Lower lobe of right lung (tissue), 2 donors: Measurements from ENCODE around the gene RASSF5. TPM values are rescaled to one million over a fixed set of nuclear protein-coding genes. Genes with fewer than 3 reads are reported as not detected.

ENCODE experiments used
- ATAC-seq, 2 donors: fragments of 200-7000 bp; cut with Tn5 transposase; one replicate each; pipeline ENCODE4 v1.9.1; 2020 to 2022; ENCODE audit warnings: mild to moderate bottlenecking in 2 of 2, moderate library complexity in 2 of 2
- DNase-seq: peaks from one replicate; pipeline ENCODE4 v3.0.0-alpha.2; 2020
- H3K27ac ChIP-seq: fragments of 200-600 bp; one replicate; pipeline ENCODE4 v1.8.0; 2022
- H3K27me3 ChIP-seq: fragments of 200-600 bp; one replicate; pipeline ENCODE4 v1.8.0; 2022; ENCODE audit warnings: low read depth
- H3K36me3 ChIP-seq: fragments of 200-600 bp; one replicate; pipeline ENCODE4 v1.8.0; 2022; ENCODE audit warnings: mild to moderate bottlenecking
- H3K4me1 ChIP-seq: fragments of 200-600 bp; one replicate; pipeline ENCODE4 v1.8.0; 2022
- H3K4me3 ChIP-seq: fragments of 200-600 bp; one replicate; pipeline ENCODE4 v1.8.0; 2022; ENCODE audit warnings: mild to moderate bottlenecking
- H3K9me3 ChIP-seq: fragments of 200-600 bp; one replicate; pipeline ENCODE4 v1.8.0; 2022
- intact Hi-C: fragments of 100-400 bp; cut with DNase I; formaldehyde crosslinking; loops from one replicate; pipeline ENCODE4 v1.11.0; 2022
- total RNA-seq: library from RNA; stranded (reverse); fragmentation: NEBNext Ultra II Directional; extraction: Animal tissue kit (Norgen Biotek cat#: 25700); gene quantifications from one replicate; pipeline ENCODE4 v1.2.1, GENCODE V29; 2021
- TF ChIP-seq, protein P1 (sequence below): fragments of 200-600 bp; IDR thresholded peaks from one replicate; pipeline ENCODE4 v1.8.0; 2022; ENCODE audit warnings: antibody characterized with exemption, mild to moderate bottlenecking
- donor health status: DM: no; HTN: yes; CAD: no; lungs with severe emphysema.

RASSF5 gene
- total RNA-seq, 1 donor from 2014 or later: 48.2 TPM

DNA sequence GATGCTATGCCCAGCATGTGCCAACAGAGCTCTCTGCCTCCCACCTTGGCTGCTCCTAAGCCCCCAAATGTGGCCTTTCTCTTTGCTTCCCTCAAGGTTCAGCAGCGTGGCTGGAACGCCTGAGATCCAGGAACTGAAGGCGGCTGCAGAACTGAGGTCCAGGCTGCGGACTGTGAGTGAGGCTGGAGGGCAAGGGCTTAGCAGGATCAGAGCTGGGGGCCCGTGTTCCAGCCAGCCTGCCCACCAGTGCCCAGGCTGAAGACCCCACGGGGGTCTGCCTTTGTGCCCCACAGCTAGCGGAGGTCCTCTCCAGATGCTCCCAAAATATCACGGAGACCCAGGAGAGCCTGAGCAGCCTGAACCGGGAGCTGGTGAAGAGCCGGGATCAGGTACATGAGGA, 22.4 kb upstream of the RASSF5 start:
- peaks cover 27% of the 10 kb centered on the region for H3K36me3 ChIP-seq
- H3K27ac ChIP-seq: no peak overlapping the region
- peaks cover 11% of the 10 kb centered on the region for H3K4me1 ChIP-seq
- peak; percentile 25 for DNase-seq
- intact Hi-C loops: loop anchor here (10.0 kb wide), 1 partner anchor 100 kb away; no protein-coding TSS in a partner anchor
- TF ChIP-seq, protein P1, sequence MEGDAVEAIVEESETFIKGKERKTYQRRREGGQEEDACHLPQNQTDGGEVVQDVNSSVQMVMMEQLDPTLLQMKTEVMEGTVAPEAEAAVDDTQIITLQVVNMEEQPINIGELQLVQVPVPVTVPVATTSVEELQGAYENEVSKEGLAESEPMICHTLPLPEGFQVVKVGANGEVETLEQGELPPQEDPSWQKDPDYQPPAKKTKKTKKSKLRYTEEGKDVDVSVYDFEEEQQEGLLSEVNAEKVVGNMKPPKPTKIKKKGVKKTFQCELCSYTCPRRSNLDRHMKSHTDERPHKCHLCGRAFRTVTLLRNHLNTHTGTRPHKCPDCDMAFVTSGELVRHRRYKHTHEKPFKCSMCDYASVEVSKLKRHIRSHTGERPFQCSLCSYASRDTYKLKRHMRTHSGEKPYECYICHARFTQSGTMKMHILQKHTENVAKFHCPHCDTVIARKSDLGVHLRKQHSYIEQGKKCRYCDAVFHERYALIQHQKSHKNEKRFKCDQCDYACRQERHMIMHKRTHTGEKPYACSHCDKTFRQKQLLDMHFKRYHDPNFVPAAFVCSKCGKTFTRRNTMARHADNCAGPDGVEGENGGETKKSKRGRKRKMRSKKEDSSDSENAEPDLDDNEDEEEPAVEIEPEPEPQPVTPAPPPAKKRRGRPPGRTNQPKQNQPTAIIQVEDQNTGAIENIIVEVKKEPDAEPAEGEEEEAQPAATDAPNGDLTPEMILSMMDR: no peak
- H3K27me3 ChIP-seq: no peaks in the 10 kb centered on the region
- H3K9me3 ChIP-seq: no peaks in the 10 kb centered on the region
- ATAC-seq: no peak
- H3K4me3 ChIP-seq: no peak overlapping the region

DNA sequence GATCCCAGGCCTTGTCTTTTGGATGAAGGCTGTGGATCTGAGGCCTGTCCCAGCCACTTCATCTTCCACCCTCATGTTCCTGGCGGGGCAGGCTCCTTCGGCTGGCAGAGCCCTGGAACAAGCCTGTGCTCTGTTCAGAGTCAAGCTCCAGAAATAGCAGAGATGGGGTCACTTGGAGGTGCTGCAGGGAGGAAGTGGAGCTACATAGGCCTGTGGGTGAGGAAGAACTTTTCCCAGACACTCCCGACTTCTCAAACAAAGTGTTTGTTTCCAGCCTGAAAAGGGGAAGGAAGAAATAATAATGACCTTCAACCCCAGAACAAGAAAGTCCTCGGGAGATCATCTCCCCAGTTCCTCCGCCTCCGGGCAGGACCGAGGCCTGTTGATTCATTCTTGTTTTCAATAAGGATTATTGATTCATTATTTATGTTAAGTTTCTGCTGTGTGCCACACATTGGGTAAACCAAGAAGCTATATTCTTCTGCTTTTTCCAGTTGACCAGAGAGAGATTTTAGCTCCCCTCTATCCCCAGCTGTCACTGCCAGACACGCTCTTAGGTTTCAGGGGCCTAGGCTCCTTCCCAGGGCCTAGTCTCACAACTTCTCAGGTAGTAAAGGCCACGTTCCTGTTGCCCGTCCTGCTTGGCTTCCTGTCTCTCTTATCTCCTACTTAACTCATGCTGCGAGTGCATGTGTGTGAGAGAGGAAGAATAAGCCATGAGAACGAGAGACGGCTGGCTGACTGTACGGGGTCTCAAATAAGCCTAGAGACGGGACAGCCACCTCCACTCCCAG, 20.1 kb upstream of the RASSF5 start:
- ATAC-seq (peak in 1 of 2 donors; percentile 13), DNase-seq (peak; percentile 42)
- H3K27me3 ChIP-seq: no peaks in the 10 kb centered on the region
- peak overlapping the region; percentile 41 for H3K27ac ChIP-seq
- H3K4me3 ChIP-seq: no peak overlapping the region
- TF ChIP-seq, protein P1: no peak
- H3K9me3 ChIP-seq: no peaks in the 10 kb centered on the region
- H3K4me1 ChIP-seq: peaks cover 11% of the 10 kb centered on the region
- intact Hi-C loops: loop anchor here (10.0 kb wide), 1 partner anchor 98 kb away; no protein-coding TSS in a partner anchor
- peaks cover 36% of the 10 kb centered on the region for H3K36me3 ChIP-seq

DNA sequence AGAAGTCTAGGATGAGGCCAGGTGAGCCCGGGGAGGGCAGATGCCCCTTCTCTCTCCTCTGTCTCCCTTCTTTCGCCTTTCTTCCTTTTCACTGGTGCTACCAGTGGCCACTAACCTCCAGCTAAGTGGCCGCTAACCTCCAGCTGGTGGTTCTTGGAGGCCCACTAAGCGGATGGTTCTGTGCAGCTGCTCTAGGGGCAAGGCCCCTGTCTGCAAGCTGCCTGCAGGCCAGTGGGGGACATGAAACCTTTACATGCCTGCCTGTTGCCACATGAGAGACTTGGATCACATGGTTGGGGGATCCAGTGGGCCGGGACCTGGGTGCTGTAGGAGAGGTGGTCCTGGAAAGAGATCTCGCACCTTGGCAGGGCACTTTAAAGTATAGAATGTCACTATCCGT, 19.4 kb upstream of the RASSF5 start:
- peaks cover 11% of the 10 kb centered on the region for H3K4me1 ChIP-seq
- intact Hi-C loops: loop anchor here (10.0 kb wide), 1 partner anchor 97 kb away; no protein-coding TSS in a partner anchor
- H3K4me3 ChIP-seq: no peak overlapping the region
- no peak for ATAC-seq
- TF ChIP-seq, protein P1: no peak
- H3K27me3 ChIP-seq: no peaks in the 10 kb centered on the region
- no peak overlapping the region for H3K27ac ChIP-seq
- no peaks in the 10 kb centered on the region for H3K9me3 ChIP-seq
- H3K36me3 ChIP-seq: peaks cover 36% of the 10 kb centered on the region
- DNase-seq: no peak

DNA sequence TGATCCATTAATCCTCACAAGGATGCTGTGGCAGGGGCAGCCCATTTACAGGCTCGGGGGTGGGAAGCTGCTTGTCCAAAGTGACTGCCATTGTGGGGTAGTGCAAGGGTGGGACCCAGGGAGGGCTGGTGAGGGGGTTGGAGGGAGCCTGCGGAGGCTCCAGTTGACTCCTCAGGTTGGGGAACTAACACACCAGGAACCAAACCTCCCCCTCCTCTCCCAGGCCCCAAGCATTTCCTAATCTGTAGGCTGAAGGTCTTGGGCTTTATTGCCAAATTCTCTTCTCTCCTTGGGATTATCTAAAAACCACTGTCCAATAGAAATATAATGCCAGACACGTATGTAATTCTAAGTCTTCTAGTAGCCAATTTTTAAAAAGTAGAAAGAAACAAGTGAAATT, 18.9 kb upstream of the RASSF5 start:
- no peak overlapping the region for H3K4me3 ChIP-seq
- TF ChIP-seq, protein P1: no peak
- H3K36me3 ChIP-seq: peaks cover 36% of the 10 kb centered on the region
- no peak for ATAC-seq
- no peaks in the 10 kb centered on the region for H3K27me3 ChIP-seq
- no peak for DNase-seq
- H3K4me1 ChIP-seq: peaks cover 11% of the 10 kb centered on the region
- H3K9me3 ChIP-seq: no peaks in the 10 kb centered on the region
- no peak overlapping the region for H3K27ac ChIP-seq
- intact Hi-C loops: loop anchor here (10.0 kb wide), 1 partner anchor 96 kb away; no protein-coding TSS in a partner anchor

DNA sequence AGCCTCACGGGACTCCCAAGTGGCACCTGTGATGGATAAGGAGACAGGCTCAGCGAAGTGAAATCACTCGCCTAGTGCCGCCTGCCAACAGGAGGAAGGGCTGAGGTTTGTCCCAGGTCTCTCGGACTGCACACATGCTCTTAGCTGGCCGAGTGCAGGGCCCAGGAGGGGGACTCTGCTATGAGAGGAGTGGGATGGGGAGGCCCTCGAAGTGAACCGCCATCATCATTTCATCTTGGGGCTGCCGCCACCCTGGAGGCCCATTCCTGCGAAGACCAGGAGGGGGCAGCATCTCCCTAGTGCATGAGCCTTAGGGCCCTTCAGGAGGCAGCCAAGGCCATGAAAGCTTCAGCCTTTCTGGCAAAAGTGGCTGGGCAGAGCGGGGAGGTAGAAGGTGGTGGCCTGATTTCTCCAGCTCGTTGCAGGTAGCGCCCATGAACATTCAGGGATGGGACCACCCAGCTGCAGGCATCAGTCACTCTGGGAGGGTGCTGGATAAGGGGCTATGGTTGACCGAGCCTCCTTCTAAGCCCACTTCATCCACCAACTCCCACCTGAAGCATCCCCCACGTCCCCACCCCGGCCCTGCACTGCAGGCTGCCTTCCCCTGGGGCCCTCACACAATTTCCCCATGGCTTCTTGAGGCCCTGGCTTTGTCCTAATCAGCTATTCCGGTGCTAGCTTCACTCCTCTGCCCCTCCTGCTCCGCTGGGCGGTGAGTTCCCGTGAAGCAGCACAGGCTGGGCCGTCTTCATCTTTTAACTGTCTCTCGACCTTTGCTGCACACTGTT, 17.2 kb upstream of the RASSF5 start:
- intact Hi-C loops: loop anchor here (10.0 kb wide), 1 partner anchor 95 kb away; no protein-coding TSS in a partner anchor
- TF ChIP-seq, protein P1: peak; percentile 94
- Histone ChIP-seq H3K9me3 (no peaks in the 10 kb centered on the region), H3K36me3 (peaks cover 36% of the 10 kb centered on the region), H3K4me1 (peaks cover 15% of the 10 kb centered on the region), H3K27ac (no peak overlapping the region), H3K27me3 (no peaks in the 10 kb centered on the region), H3K4me3 (no peak overlapping the region)
- ATAC-seq: peak; percentile 91
- peak; percentile 81 for DNase-seq
